Measurements from ENCODE around the gene CYP2W1.

- TF ChIP-seq CTCF (IDR thresholded peaks at IDR 0.05), result no peak
- TF ChIP-seq POLR2A (IDR thresholded peaks at IDR 0.05), result no peak
Measured at GRCh38 chr7:1029637-1030443, 46.9 kb downstream of the CYP2W1 start.
